NCI-H345 (cell line): ENCODE results near the gene NECTIN1.
A peak's percentile ranks its signal among the peaks of the same experiment; 100 is the strongest.

ENCODE experiments used
- DNase-seq: peaks from one replicate; lab custom pipeline; 2025; lab: John Stamatoyannopoulos, UW

NECTIN1 gene

GRCh38 chr11:119754656-119755355 lies 25.8 kb upstream of the NECTIN1 start:
- no peak for DNase-seq

GRCh38 chr11:119754199-119754598 lies 25.2 kb upstream of the NECTIN1 start:
- no peak for DNase-seq

- DNase-seq: no peak
Measured at GRCh38 chr11:119752946-119753345, 23.9 kb upstream of the NECTIN1 start.

GRCh38 chr11:119752345-119752871 lies 23.4 kb upstream of the NECTIN1 start:
- DNase-seq: no peak

GRCh38 chr11:119750056-119750455 lies 21.1 kb upstream of the NECTIN1 start:
- DNase-seq: no peak

- DNase-seq: no peak
Measured at GRCh38 chr11:119749006-119749565, 20.1 kb upstream of the NECTIN1 start.

- DNase-seq: no peak
Measured at GRCh38 chr11:119747868-119748660, 19.1 kb upstream of the NECTIN1 start.

- no peak for DNase-seq
Measured at GRCh38 chr11:119745776-119746535, 17.0 kb upstream of the NECTIN1 start.

GRCh38 chr11:119745112-119745511 lies 16.1 kb upstream of the NECTIN1 start:
- DNase-seq: no peak

GRCh38 chr11:119744577-119744976 lies 15.6 kb upstream of the NECTIN1 start:
- no peak for DNase-seq

GRCh38 chr11:119743006-119743405 lies 14.0 kb upstream of the NECTIN1 start:
- DNase-seq: no peak

GRCh38 chr11:119742263-119742861 lies 13.4 kb upstream of the NECTIN1 start:
- no peak for DNase-seq

GRCh38 chr11:119741369-119742262 lies 12.6 kb upstream of the NECTIN1 start:
- no peak for DNase-seq

GRCh38 chr11:119739975-119740374 lies 11.0 kb upstream of the NECTIN1 start:
- peak; percentile 4 for DNase-seq

- DNase-seq: no peak
Measured at GRCh38 chr11:119739021-119739703, 10.2 kb upstream of the NECTIN1 start.

GRCh38 chr11:119738059-119738439 lies 9.0 kb upstream of the NECTIN1 start:
- no peak for DNase-seq

- no peak for DNase-seq
Measured at GRCh38 chr11:119737366-119738058, 8.5 kb upstream of the NECTIN1 start.

GRCh38 chr11:119734788-119735187 lies 5.8 kb upstream of the NECTIN1 start:
- DNase-seq: peak; percentile 38

- no peak for DNase-seq
Measured at GRCh38 chr11:119730789-119731386, 1.9 kb upstream of the NECTIN1 start.
